Gastroesophageal sphincter (tissue), 4 donors: ENCODE measurements around the gene GMEB2. TPM values are rescaled to one million over a fixed set of nuclear protein-coding genes. Genes with fewer than 3 reads are reported as not detected.

ENCODE experiments used
- ATAC-seq: fragments of 150-250 bp; one replicate; pipeline ENCODE4 v1.9.1; 2016; ENCODE audit warnings: mild to moderate bottlenecking, moderate library complexity
- H3K27ac ChIP-seq, 4 donors: fragments of 200-600 bp; sonication (generic) in 3 of 4; 1 replicate in 3 of 4; 2 replicates in 1 of 4; pipeline ENCODE4 v1.5.1; 2016 to 2019
- H3K27me3 ChIP-seq: fragments of 200-600 bp; sonication (generic); one replicate; pipeline ENCODE4 v1.5.1; 2019
- H3K36me3 ChIP-seq, 2 donors: fragments of 200-600 bp; sonication (generic); one replicate each; pipeline ENCODE4 v1.5.1; 2019; ENCODE audit warnings: control low read depth in 1 of 2
- H3K4me1 ChIP-seq, 3 donors: fragments of 200-600 bp; sonication (generic); 1 replicate in 2 of 3; 2 replicates in 1 of 3; pipeline ENCODE4 v1.5.1; 2016 to 2019; ENCODE audit warnings: control low read depth in 2 of 3
- H3K4me3 ChIP-seq, 2 donors: fragments of 200-600 bp; sonication (generic); one replicate each; pipeline ENCODE4 v1.5.1; 2019; ENCODE audit warnings: mild to moderate bottlenecking in 1 of 2, moderate library complexity in 1 of 2
- H3K9me3 ChIP-seq, 3 donors: fragments of 200-600 bp; sonication (generic); one replicate each; pipeline ENCODE4 v1.5.1; 2017 to 2019; ENCODE audit warnings: control low read depth in 2 of 3
- EP300 ChIP-seq: sonication (generic); formaldehyde crosslinking; IDR thresholded peaks from one replicate; pipeline ENCODE4 v1.6.1; 2017; ENCODE audit warnings: antibody characterized with exemption, mild to moderate bottlenecking
- POLR2A ChIP-seq, 2 donors: fragments of 450-650 bp; IDR thresholded peaks; one replicate each; pipeline ENCODE4 v1.6.1; 2017; ENCODE audit warnings: antibody characterized with exemption in 2 of 2, mild to moderate bottlenecking in 2 of 2, moderate library complexity in 1 of 2
- POLR2AphosphoS5 ChIP-seq: sonication (generic); formaldehyde crosslinking; IDR thresholded peaks from one replicate; pipeline ENCODE4 v1.6.1; 2017; ENCODE audit warnings: antibody characterized with exemption
- WGBS, 2 donors: methylation state at CpG; one replicate each; pipeline ENCODE4 v1.1.5; 2018; ENCODE audit warnings: low coverage in 1 of 2; 5-methylcytosine and 5-hydroxymethylcytosine counted together
- total RNA-seq, 4 donors: library from RNA; depleted of rRNA; stranded (reverse); fragments of >200 nt; gene quantifications; one replicate each; pipeline ENCODE4 v1.1.0, GENCODE V29; 2016
- TF ChIP-seq, protein P1 (sequence below), 4 experiments: fragments of 200-600 bp in 2 of 4; fragments of 450-650 bp in 2 of 4; sonication (generic) in 1 of 4; IDR thresholded peaks; one replicate each; pipeline ENCODE4 v1.5.1; 2017 to 2019; ENCODE audit warnings: antibody characterized with exemption in 4 of 4, mild to moderate bottlenecking in 2 of 4, moderate library complexity in 2 of 4

GMEB2 gene
- total RNA-seq, 4 donors from 2014 or later, result 9.8 to 16.1 (median 12.1) TPM

DNA sequence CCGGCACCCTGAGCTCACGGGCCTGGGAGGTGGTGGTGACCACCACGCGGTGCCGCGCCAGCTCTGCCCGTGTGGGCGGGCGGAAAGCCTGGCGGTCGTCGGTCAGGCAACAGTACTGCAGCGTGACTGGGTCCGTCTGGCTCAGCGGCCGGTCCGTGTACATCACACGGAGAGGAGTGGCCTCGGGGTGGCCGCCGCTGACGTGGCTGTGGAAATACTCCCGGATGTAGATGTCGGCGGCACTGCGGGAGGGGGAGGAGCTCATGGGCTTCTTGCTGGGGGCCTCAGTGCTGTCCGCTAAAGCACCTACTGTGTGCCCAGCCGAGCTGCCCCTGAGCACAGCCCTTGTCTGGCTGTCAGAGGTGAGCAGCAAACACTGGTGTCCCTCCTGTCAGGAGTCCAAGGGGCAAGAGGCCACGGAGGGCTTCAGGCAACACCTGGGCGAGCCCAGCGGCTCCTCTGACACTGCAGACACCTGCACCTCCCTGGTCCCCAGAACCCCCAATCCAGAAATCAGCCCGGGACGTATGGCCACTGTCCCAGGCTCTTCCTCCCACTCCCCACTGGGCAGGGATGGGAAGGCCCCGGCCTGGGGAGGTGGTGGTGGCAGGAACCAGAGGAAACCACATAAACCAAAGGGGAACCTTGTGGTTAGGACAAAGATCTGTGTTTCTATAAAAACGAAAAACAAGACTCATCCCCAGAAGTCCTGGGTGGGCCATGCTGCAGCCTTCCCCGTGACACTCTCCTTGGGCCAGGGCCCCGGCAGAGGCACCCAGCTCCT lies 59.3 kb downstream of the GMEB2 start:
- H3K27ac ChIP-seq, result no peak overlapping the region
- peaks cover 0 to 19% (median 0%) of the 10 kb centered on the region in 3 donors for H3K4me1 ChIP-seq
- peaks cover 0 to 66% of the 10 kb centered on the region in 2 donors for H3K36me3 ChIP-seq
- WGBS, 2 donors, result 70% methylated on average over 3 of the region's 37 CpGs; no CpG with 5 or more reads in 1 of the 2 donors
- TF ChIP-seq EP300 (no peak), POLR2A (IDR thresholded peaks at IDR 0.05) (no peak), POLR2AphosphoS5 (no peak)
- TF ChIP-seq, protein P1, sequence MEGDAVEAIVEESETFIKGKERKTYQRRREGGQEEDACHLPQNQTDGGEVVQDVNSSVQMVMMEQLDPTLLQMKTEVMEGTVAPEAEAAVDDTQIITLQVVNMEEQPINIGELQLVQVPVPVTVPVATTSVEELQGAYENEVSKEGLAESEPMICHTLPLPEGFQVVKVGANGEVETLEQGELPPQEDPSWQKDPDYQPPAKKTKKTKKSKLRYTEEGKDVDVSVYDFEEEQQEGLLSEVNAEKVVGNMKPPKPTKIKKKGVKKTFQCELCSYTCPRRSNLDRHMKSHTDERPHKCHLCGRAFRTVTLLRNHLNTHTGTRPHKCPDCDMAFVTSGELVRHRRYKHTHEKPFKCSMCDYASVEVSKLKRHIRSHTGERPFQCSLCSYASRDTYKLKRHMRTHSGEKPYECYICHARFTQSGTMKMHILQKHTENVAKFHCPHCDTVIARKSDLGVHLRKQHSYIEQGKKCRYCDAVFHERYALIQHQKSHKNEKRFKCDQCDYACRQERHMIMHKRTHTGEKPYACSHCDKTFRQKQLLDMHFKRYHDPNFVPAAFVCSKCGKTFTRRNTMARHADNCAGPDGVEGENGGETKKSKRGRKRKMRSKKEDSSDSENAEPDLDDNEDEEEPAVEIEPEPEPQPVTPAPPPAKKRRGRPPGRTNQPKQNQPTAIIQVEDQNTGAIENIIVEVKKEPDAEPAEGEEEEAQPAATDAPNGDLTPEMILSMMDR (IDR thresholded peaks at IDR 0.05), result no peak
- H3K9me3 ChIP-seq, result no peaks in the 10 kb centered on the region
- peak; percentile 25 for ATAC-seq
- H3K4me3 ChIP-seq, result no peak overlapping the region
- H3K27me3 ChIP-seq, result no peaks in the 10 kb centered on the region

DNA sequence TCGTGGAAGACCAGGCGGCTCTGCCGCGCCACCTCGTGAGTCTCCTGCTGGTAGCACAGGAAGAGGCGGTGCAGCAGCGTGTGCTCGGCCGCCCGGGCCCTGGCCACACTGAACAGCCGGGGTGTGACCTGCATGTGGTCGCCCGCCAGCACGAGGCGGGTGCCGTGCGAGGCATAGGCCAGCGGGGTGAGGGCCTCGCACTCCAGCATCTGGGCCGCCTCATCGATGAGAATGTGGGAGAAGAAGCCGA lies 59.8 kb downstream of the GMEB2 start:
- ATAC-seq, result no peak
- WGBS, 2 donors, result 80% methylated on average over 1 of the region's 22 CpGs; no CpG with 5 or more reads in 1 of the 2 donors

DNA sequence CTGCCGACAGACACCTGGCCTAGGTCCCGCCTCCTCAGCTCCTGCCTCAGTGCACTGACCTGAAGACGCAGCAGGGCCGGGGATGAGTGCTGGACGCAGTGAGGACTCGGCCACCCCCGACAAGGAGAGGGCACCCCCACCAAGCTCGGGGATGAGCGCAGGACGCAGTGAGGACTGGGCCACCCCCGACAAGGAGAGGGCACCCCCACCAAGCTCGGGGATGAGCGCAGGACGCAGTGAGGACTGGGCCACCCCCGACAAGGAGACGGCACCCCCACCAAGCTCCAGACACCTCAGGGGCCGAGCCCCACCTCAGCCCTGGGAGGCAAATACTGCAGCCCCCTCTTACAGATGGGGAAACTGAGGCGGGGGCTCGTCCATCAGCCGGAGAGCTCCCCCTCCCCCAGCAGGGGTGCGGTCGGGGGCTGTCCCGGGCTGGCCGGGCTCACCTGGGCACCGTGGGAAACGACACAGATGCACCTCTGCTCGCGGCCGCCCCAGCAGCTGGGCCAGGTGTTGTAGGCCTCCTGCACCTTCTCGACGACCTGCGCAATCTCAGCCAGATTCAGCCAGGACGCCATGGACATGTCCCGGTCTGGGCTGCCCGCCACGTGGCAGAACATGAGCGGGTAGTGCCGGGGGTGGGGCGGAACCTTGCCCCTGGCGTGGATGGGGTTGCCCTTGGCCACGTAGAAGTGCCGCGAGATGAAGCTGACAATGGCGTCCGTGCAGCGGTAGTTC lies 60.3 kb downstream of the GMEB2 start:
- H3K27me3 ChIP-seq, result no peaks in the 10 kb centered on the region
- ATAC-seq, result peak; percentile 32
- peaks cover 0 to 67% of the 10 kb centered on the region in 2 donors for H3K36me3 ChIP-seq
- no peak overlapping the region for H3K27ac ChIP-seq
- TF ChIP-seq EP300 (no peak), POLR2AphosphoS5 (no peak), POLR2A (IDR thresholded peaks at IDR 0.05) (no peak)
- TF ChIP-seq, protein P1 (IDR thresholded peaks at IDR 0.05), result no peak
- H3K9me3 ChIP-seq, result no peaks in the 10 kb centered on the region
- WGBS, 2 donors, result 69% methylated on average over 4 of the region's 46 CpGs; no CpG with 5 or more reads in 1 of the 2 donors
- no peak overlapping the region for H3K4me3 ChIP-seq
- H3K4me1 ChIP-seq, result peaks cover 0 to 11% (median 0%) of the 10 kb centered on the region in 3 donors

More for the DNA sequence above, 59.8 kb downstream of the GMEB2 start:
- no peaks in the 10 kb centered on the region for H3K9me3 ChIP-seq
- TF ChIP-seq POLR2AphosphoS5, result no peak
- TF ChIP-seq EP300, result no peak
- TF ChIP-seq POLR2A (IDR thresholded peaks at IDR 0.05), result no peak
- TF ChIP-seq, protein P1 (IDR thresholded peaks at IDR 0.05), result no peak
- no peak overlapping the region for H3K27ac ChIP-seq
- H3K36me3 ChIP-seq, result peaks cover 0 to 66% of the 10 kb centered on the region in 2 donors
- no peaks in the 10 kb centered on the region for H3K27me3 ChIP-seq
- H3K4me3 ChIP-seq, result no peak overlapping the region
- peaks cover 0 to 14% (median 0%) of the 10 kb centered on the region in 3 donors for H3K4me1 ChIP-seq

DNA sequence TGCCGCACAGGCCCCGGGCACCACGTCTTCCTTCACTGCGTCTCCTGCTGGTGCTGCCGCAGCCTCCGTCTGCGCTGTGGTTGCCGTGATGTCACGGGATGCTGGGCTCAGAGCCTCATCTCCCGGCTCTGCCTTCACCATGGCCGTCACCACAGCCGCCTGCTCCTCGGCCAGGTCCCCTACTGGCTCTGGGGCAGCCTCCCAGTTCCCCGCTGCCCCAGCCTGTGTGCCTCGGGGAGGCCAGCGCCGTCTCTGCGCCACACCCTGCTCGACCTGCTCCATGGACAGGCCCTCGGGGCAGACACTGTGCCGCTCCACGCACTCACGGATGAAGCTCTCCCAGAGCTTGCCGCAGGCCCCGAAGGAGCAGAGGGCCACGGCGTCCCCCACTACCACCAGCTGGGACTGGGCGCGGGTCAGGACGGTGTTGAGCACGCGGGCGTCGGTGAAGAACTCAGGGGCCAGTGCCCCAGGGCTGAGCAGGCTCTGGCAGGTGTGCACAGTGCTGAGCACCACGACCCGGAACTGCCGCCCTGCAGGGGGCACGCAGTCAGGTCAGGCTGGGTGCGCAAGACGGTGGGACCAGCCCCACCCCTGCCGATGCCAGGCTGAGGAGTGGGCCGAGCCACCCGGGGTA lies 61.1 kb downstream of the GMEB2 start:
- no peak for ATAC-seq
- no peak overlapping the region for H3K27ac ChIP-seq
- TF ChIP-seq POLR2A (IDR thresholded peaks at IDR 0.05) (no peak), POLR2AphosphoS5 (no peak), EP300 (no peak)
- TF ChIP-seq, protein P1 (IDR thresholded peaks at IDR 0.05), result no peak
- WGBS, 2 donors, result 100% methylated on average over 2 of the region's 43 CpGs; no CpG with 5 or more reads in 1 of the 2 donors
- no peaks in the 10 kb centered on the region for H3K9me3 ChIP-seq
- H3K27me3 ChIP-seq, result no peaks in the 10 kb centered on the region
- no peak overlapping the region for H3K4me3 ChIP-seq
- H3K4me1 ChIP-seq, result peaks cover 0 to 11% (median 0%) of the 10 kb centered on the region in 3 donors
- H3K36me3 ChIP-seq, result peaks cover 0 to 75% of the 10 kb centered on the region in 2 donors
